Measurements from ENCODE around the gene MAMSTR. TPM values are rescaled to one million over a fixed set of nuclear protein-coding genes. Genes with fewer than 3 reads are reported as not detected.
"Not testable (repeated sequence)": the region's sequence is repeated elsewhere in the genome, so short reads cannot be mapped to it uniquely, and the experiment has no call there.

Gene MAMSTR
- 0.34 TPM in 1 of 2 replicates, not detected in the other for total RNA-seq (2014; rRNA removed; shearing (Covaris generic); ENCODE audit: low replicate concordance)

GRCh38 chr19:48719263-48720171, at the start of gene MAMSTR:
MAMSTR (minus strand) TSS chr19:48719725; CDS start chr19:48719031, 694 bp downstream.
- in situ Hi-C loops (cut with HindIII; ENCODE audit: low pct_unique_long_range_greater_than_20kb, low sequenced_read_pairs) = no loop called here
- no peak for DNase-seq (ENCODE audit: low read depth)

- no peak for DNase-seq (ENCODE audit: low read depth)
- in situ Hi-C loops (cut with HindIII; ENCODE audit: low pct_unique_long_range_greater_than_20kb, low sequenced_read_pairs) = no loop called here
Observed at GRCh38 chr19:48768994-48769713, 49.6 kb upstream of the MAMSTR start.

- DNase-seq (ENCODE audit: low read depth); in situ Hi-C loops (cut with HindIII; ENCODE audit: low pct_unique_long_range_greater_than_20kb, low sequenced_read_pairs): not testable (repeated sequence)
Observed at GRCh38 chr19:48768171-48768753, 48.7 kb upstream of the MAMSTR start.

GRCh38 chr19:48765816-48766215, 46.3 kb upstream of the MAMSTR start:
- in situ Hi-C loops (cut with HindIII; ENCODE audit: low pct_unique_long_range_greater_than_20kb, low sequenced_read_pairs); DNase-seq (ENCODE audit: low read depth): not testable (repeated sequence)

GRCh38 chr19:48760504-48761205, 41.1 kb upstream of the MAMSTR start:
- no peak for DNase-seq (ENCODE audit: low read depth)
- in situ Hi-C loops (cut with HindIII; ENCODE audit: low pct_unique_long_range_greater_than_20kb, low sequenced_read_pairs) = no loop called here

GRCh38 chr19:48757741-48758144, 38.2 kb upstream of the MAMSTR start:
- in situ Hi-C loops (cut with HindIII; ENCODE audit: low pct_unique_long_range_greater_than_20kb, low sequenced_read_pairs) = no loop called here
- no peak for DNase-seq (ENCODE audit: low read depth)

- no peak for DNase-seq (ENCODE audit: low read depth)
- in situ Hi-C loops (cut with HindIII; ENCODE audit: low pct_unique_long_range_greater_than_20kb, low sequenced_read_pairs) = no loop called here
Observed at GRCh38 chr19:48757089-48757675, 37.7 kb upstream of the MAMSTR start.

GRCh38 chr19:48756686-48757085, 37.2 kb upstream of the MAMSTR start:
- no peak for DNase-seq (ENCODE audit: low read depth)
- in situ Hi-C loops (cut with HindIII; ENCODE audit: low pct_unique_long_range_greater_than_20kb, low sequenced_read_pairs) = no loop called here

GRCh38 chr19:48756212-48756611, 36.7 kb upstream of the MAMSTR start:
- no peak for DNase-seq (ENCODE audit: low read depth)
- in situ Hi-C loops (cut with HindIII; ENCODE audit: low pct_unique_long_range_greater_than_20kb, low sequenced_read_pairs) = no loop called here

- in situ Hi-C loops (cut with HindIII; ENCODE audit: low pct_unique_long_range_greater_than_20kb, low sequenced_read_pairs) = no loop called here
- no peak for DNase-seq (ENCODE audit: low read depth)
Observed at GRCh38 chr19:48755787-48756186, 36.3 kb upstream of the MAMSTR start.

- in situ Hi-C loops (cut with HindIII; ENCODE audit: low pct_unique_long_range_greater_than_20kb, low sequenced_read_pairs) = no loop called here
- no peak for DNase-seq (ENCODE audit: low read depth)
Observed at GRCh38 chr19:48755084-48755641, 35.6 kb upstream of the MAMSTR start, which contains the start of gene FGF21. FGF21 (plus strand) TSS chr19:48755524; CDS start chr19:48756237, 713 bp downstream.

GRCh38 chr19:48752496-48753365, 33.2 kb upstream of the MAMSTR start, which contains the start of gene FUT1:
FUT1 (minus strand) TSS chr19:48752641; CDS start chr19:48751281, 1,360 bp downstream.
- in situ Hi-C loops (cut with HindIII; ENCODE audit: low pct_unique_long_range_greater_than_20kb, low sequenced_read_pairs) = no loop called here
- DNase-seq (ENCODE audit: low read depth) = peak; percentile 65

GRCh38 chr19:48751845-48752495, 32.4 kb upstream of the MAMSTR start:
- in situ Hi-C loops (cut with HindIII; ENCODE audit: low pct_unique_long_range_greater_than_20kb, low sequenced_read_pairs) = no loop called here
- no peak for DNase-seq (ENCODE audit: low read depth)

- in situ Hi-C loops (cut with HindIII; ENCODE audit: low pct_unique_long_range_greater_than_20kb, low sequenced_read_pairs) = no loop called here
- DNase-seq (ENCODE audit: low read depth) = no peak
Observed at GRCh38 chr19:48750771-48751504, 31.4 kb upstream of the MAMSTR start.

GRCh38 chr19:48750351-48750750, 30.8 kb upstream of the MAMSTR start:
- in situ Hi-C loops (cut with HindIII; ENCODE audit: low pct_unique_long_range_greater_than_20kb, low sequenced_read_pairs) = no loop called here
- DNase-seq (ENCODE audit: low read depth) = no peak

All from Caki2 (cell line).